NOMO-1 treated with dmso at 0.1 percent for 144 hours (cell line): ENCODE measurements around the gene UBE2D2.

Source experiments
- DNase-seq: peaks from one replicate; lab custom pipeline; 2025; ENCODE audit not compliant: unreplicated experiment; lab: John Stamatoyannopoulos, UW

Gene UBE2D2

DNA sequence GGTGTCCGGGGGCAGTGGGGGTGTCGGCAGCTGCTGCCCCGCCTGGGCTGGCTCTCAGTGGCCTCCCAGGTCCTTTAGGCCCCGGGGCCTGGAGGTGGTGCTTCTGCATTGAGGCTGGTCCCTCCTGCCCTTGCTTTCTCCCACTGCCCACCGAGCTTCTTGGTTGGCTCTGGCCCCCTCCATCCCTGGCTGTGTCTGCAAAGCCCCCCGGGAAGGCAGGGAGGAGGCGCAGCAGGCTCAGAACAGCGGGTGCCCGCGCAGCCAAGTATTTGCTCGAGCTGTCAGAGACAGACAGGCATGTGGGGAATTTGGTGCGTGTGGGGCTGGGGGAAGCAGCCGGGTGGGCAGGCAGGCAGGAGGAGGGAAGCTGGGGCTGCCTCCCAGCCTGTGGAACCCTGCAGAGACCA, 98.6 kb downstream of the UBE2D2 start:
- no peak for DNase-seq

DNA sequence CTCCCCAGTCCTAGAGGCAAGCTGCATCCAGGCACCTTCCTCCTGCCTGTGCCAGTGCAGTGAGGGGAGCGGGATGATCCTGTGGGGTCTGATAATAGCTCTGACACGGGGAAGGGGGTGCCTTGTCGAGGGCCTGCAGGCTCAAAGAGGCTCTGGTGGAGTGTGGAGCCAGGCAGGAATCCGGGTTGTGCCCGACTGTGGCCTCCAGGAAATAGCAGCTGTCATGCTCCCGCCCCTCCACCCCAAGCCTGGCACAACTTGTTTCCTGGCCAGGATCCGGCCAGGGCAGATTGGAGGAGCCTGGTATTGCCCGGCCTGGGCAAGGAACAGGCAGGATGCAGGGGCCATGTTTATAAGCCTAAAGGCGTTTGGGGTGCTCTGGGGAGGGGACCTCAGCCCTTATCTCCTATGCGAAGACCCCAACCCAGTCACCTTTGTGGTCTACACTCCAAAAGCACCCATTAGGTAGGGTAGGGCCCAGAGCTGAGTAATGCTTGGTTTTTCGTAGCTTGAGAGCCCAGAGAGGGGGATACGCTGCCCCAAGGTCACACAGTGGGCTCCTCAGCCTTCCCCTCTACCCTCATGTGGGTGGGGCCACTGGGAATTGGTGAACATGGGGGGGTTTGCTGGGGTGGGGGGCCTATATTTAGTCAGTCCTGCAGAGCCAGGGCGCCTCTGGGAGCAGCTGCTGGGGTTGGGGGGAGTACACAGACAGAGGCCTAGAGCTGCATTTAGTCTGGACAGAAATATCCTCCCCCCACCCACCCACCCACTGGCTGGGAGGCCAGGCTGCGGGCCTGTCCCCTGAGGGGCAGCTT, 99.2 kb downstream of the UBE2D2 start:
- DNase-seq, result no peak

DNA sequence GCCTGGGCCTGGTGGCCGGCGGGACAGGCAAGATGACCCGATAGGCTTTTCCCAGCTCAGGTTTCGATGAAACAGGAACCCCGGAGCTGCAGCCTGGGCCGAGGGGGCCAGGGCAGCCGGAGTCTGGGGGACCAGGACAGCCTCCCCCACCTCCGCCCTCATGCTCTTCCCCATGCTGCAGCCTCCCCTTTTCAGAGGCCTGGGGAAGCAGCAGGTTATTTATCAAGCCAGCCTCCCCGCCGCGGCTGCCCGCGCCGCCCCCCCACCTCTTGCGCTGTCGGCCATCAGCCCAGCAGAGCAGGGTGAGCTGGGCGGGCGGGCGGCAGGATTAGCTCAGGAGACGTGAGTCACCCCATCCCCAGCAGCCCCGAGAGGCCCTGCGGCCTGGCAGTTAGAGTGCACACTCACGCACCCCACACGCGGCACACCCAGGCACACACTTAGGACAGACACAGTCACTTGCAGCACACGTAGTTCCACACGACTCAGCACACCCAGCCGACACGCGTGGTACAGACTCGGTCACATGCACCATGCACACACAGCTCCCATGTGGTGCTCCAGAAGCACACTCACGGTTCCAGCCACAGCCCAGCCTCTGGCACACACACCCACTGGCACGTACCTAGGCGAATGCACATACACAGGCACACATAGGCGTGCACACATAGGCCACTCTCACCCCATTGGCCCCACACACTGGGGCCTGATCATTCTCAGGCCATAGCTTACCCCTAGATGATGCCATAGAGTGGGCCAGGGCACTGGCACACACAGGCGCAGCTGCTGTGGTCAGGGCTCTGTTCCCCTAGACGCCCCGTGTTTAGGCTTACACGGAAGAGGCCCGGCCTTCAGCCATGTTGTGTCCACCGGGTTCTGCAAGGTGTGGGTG, 100.0 kb downstream of the UBE2D2 start:
- peak; percentile 93 for DNase-seq

DNA sequence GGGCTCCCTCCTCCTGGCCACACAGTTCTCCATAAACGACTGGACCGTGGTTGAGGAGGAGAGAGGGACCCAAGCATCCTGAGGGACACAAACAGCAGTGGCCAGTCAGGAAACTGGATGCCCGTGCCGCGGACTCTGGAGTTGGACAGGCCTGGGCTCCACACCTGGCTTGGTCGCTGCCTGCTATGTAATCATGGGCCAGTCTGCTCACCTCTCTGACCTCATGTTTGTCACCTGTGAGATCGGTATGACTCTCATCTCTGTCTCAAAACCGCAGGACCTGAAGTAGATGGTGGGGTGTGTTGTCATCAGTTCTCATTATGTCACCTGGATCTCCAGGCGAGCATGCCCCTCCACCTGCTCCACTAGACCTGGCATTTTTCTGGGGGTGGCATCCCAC, 101.5 kb downstream of the UBE2D2 start:
- no peak for DNase-seq

DNA sequence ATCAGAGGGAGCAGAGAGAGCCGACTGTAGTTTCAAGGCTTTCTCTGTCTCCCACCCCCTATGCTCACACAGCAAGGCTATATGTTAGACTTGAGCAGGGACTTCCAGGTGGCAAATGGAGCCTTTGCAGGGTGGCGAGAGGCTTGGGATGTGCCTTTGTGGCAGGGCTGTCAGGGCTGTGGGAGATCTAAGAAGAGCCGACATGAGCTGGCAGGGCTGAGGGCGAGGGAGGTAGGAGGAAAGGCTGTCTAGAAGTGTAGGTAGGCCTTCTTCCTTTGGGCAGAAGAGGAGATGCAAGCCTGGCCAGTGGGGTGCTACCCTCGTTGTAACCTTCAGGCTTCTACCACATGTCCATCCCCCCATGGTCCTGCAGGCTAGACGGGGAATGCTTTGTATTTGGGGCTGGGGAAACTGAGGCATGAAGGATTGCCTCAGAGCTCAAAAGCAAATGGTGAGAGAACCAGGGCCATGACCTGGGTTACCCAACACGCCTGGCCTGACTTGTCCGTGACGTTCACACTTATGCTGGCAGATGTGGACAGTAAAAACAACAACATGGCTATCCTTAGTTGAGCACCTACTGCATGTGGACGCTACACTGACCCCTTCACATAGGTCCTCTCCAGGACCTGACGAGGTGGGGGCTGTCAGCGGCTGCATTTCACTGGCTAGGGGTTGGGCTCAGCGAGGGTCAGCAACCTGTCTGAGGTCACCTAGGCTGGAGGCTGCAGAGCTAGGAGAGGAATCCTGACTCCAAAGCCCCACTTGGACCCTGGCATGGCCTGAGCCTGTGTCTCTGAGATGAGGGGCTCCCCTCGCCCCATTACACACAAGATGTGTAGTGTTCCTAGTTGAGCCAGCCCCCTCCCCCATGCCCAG, 102.3 kb downstream of the UBE2D2 start:
- no peak for DNase-seq

DNA sequence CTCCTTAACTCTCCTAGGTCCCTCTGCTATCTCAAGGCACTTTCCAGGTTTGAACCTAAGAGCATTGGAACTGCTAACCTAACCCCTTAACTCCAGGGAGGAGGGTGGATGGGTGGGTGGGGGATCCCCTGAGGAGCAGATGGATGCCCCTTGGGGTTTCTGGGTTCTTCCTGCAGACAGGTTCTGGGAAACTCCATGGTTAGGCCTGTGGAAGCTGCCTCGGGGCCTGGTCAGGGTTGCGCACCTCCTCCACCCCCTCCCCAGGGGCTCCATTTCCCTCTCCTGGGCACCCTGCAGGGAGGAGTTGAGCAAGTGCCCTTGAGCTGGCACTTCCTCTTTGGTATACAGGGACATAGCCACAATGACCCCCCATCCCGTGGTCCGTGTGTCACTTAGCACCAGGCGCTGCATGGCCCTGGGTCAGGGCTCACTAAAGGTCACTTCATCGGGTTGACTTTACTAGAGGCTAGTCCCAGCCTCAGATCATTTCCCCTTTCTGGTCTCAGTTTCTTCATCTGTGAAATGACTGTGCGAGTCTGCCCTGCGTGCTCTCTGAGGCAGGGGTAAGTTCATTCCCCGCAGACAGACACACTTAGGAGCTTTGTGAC, 103.1 kb downstream of the UBE2D2 start:
- DNase-seq, result peak; percentile 83

DNA sequence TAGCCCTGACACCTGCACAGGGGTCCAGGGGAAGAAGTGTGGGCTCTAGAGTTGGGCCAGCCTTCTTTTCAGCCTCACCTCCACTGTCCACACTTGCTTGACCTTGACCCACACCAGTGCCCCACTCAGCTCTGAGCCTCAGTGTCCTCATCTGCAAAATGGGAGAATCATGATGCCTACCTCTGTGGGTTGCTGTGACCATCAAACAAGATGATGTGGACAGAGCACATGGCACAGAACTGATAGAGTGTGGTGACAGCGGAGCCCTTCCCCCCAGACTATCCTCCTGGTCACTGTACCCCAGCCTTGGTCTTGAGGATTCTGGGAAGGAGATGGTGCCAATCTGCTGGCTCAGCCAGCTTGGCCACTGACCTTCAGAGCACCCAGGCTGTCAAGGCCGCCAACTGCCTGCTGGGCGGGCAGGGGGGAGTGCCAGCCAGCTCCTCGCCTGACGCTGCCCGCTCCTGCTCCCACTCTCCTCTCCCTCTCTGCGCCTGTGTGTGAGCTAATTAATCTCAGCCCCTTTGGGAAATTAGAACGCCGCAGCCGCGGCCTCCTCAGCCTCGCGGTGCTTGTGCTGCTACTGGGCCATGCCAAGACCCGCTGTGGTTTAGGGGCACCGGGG, 103.7 kb downstream of the UBE2D2 start:
- DNase-seq, result no peak

DNA sequence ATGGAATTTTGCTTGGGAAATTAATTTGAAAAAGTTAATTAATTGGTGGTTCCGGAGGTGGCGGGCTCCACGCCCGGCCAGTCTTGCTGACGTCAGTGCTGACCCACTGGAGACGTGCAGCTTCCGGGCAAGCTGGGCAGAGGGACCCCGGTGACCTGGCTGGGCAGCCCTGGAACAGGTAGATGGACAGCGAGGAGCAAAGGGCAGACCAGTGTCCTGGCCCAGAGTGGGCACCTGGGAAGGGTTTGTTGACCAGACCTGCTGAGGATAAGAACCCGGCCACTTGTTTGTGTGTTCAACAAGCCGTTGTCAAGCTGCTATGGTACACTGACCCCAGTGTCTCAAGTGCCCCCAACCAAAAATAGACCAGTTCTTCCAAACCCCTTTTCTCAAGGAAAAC, 104.5 kb downstream of the UBE2D2 start:
- no peak for DNase-seq

DNA sequence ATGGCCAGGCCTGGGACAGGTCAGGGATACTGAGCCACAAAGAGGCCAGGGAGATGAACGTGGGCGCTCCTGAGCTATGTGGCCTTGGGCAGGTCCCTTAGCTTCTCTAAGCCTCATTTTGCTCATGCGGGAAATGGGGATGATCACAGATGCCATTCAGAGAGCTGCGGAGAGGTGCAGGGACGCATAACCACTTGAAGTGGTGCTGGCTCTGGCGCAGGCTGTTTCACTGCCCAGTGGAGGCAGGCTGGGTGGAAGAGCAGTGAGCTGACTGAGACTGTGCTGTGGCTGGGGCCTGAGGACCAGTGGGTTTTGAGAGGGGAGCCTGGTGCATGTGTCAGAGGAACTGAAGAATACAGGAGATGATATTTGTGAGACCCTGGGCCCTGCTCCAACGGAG, 105.4 kb downstream of the UBE2D2 start:
- no peak for DNase-seq

DNA sequence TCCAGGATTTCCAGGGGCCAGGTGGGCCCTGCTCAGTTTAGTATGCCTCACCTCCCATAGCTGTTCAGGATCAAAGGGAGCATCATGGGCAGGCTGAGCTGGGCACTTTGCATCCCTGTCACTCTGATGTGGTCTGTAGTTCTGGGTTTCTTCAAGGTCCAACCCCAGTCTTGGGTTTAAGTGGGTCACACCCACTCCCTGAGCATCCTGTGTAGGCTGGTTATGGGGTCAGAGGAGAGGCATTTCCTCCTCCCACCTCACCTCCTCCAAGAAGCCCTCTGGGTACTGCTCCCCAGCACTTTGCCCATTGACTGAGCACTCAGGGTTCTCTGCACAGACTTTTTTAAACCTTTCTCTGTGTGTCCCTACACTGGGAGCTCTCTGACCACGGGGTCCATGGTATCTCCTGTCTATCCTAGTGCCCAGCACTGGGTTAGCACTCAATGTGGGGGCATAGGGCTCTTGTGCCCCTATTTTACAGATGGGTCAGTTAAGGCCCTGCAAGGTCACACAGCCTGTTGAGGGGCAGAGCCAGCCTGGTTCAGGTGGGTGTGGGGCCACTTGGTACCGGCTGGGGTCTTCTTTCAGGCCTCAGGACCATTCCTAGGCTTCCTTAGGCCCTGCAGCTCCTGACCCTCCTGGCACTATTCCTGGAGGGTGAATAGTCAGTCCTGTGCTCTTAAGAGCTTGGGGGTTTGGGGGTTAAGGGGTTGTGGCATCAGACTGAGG, 106.0 kb downstream of the UBE2D2 start:
- no peak for DNase-seq

DNA sequence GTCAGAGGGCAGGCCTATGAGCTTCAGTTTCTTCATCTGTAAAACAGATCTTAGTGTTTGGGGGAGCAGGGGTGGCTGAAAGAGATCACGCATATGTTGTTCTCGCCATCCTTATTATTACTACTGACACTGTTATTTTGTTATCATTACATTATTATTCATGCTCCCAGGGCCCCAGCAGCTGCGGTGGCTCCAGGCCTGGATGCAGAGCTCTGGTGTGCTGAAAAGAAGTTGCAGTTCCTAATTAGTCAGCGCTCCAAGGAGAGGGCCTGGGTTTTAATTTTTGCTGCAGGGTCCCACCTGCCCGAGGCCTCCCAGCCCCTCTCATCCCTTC, 106.6 kb downstream of the UBE2D2 start:
- no peak for DNase-seq

DNA sequence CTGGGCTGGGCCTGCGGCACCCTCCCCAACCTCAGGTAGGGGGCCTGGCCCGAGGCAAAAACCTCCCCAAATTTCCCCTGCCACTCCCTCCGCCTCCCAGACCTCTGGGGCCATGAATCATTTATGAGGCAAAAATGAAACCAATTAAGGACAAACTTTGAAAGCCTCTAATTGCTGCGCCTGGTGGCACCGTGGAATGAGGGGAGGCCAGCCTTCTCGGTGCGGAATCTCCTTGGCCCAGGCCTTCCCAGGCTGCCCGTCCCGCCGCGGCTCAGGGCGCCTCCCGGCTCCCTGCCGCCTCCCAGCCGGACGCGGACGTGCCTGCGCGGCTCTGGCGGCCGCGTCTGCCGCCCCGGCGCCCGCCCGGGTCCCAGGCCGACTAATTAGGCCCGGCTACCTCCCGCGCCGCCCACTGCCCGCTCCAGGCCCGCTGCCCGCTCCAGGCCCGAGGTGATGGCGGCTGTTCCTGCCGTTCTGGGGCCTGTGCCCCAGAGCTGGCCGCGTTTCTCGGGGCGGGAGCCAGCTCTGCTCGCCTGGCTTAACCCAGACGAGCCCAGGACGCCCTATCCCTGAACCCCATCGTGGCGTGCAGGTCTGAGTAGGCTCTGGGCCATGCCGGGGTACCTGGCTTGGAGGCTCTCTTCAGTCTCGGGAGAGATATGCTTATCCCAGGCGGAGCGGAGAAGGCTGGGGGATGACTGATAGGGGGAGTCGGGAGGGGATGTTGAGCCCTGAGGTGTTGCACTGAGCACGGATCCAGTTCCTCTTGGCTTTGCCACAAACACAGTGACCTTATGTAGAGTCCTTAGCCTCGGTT, 107.1 kb downstream of the UBE2D2 start:
- DNase-seq, result no peak

DNA sequence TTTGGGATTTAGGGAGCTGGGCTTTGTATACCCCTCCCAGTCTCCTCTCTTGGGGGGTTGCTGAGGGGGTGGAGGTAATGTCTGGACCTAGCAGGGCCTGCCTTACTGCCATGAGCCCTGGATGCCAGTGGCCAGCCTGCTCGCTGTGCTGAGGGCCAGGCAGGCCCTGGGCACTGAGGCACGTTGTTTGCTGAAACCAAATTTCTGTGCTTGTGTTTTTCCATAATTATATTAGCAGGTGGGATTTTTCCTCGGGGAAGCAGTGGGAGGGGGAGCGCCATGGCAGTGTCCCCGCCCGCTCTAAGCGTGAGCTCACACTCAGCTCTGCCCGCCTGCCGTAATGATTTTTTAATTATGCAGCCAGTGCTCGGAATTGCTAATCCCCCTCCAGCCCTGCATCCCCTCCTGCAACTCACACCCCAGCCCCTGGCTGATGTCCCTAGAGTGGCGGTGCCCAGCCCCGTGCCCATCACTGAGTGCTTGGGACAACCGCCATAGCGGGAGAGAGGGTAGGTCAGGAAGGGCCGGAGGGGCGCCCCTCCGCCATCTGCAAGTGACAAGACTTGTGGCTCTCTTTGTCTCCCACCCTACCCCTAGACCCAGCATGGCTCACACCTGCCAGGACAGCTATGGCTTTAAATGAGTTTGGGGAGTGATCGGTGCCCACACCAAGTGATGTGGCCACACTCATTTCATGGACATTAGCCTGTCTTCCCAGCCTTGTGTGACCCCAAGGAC, 108.0 kb downstream of the UBE2D2 start:
- DNase-seq, result no peak

DNA sequence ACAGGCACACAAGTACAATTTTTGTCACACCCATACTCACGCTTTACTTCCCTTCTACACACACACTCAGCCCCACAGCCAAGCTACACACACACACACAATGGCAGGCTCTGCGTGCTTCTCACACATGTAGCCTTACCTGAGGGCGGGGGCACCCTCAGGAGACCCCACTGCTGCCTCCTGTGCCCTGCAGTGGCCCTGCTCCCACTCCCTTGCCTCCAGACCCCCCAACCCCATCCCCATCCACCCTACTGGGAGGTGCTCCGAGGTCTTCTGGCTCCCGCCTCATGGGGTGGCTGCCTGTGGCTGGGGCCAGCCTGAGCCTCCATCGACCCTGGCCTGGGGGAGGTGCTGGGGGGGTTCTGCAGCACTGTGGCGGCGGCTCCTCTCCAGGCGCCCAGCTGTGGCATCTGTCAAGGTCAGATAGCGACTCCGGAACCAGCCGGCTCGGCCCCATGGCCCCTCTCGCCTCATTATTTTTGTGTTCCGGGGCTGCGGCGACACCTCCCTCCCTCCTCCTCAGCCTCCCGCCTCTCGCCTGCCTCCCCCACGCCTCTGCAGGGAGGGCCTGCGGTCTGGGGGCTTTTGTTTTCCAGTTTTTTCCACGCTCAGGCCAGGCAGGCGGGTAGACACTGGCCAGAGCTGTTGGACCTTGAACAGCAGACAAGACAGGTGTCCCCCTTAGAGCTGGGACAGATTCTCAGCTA, 108.7 kb downstream of the UBE2D2 start:
- DNase-seq, result no peak

DNA sequence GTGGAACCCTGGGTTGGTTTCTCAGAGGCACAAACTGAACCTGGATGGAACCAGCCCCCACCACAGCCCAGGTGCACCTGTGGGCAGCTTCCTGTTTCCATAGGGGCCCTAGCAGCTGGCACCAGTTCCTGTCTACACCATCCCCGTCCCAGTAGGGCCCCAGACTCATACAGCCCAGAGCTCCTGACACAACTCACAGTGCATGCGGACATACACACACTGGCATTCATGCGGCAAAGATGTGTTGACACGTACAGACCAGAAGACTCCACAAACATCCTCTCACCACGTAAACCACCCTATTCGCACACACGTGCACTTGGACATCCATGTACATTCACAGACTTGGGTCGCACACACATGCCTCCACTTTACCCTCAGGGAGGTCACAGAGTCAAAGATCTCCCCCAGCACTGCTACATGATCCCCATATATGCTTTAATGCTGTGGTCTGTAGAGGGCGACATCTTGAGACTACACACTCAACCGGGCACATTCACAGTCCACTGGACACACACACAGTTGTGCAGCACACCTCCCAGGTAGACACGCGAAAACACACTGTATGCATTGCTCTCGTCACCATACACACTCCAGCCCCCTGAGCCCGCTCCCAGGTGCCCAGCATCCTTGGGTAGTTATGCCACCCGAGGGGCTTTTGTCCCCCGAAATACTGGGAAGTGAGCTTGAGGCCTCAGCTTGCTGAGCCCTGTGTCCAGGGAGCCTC, 109.4 kb downstream of the UBE2D2 start:
- DNase-seq, result no peak

DNA sequence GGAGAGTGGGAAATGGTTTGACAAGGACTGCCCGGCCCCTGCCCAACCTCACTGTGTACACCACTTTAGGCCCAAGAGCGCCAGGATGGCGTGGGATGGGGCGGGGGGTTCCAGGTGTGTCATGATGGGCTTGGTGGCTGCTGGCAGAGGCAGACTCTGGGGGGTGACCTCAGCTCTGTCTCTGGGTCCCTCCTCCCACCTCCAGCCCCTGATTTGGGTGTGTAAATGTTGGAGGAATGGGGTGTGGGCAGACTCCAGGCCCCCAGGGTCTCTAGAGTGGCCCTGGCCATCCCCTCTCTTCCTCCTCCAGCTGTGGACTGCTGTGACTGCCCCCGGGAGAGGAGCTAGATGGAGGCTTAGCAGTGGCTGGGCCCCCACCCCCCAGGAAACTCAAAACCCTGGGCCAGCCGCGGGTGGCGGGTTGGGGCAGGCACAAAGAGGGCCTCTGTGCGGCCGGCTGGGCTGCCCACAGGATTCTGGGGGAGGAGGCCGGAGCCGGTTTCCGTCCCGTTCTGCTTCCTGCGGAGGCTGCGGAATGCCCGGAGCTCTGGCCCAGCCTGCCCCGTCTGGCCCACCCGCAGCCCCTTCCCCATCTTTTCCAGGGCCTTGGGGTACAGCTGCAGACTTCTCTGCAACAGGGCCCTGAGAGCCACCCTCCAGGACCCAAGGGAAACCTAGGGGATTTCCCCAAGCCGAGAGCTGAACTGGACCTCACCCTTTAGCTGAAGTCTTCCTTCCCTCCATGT, 110.1 kb downstream of the UBE2D2 start:
- no peak for DNase-seq
